Neural cell (in vitro differentiated cells): ENCODE results near the gene FAM204A. TPM values are rescaled to one million over a fixed set of nuclear protein-coding genes. Genes with fewer than 3 reads are reported as not detected.

ENCODE experiments used
- H2AFZ ChIP-seq: fragments of 200-600, 300-800 bp; sonication (generic), shearing (Covaris generic); 2 replicates; pipeline ENCODE4 v1.6.0; 2014; ENCODE audit warnings: low read depth, mild to moderate bottlenecking, antibody characterized with exemption, low read length, moderate library complexity
- H3F3A ChIP-seq: fragments of 200-600 bp; shearing (Covaris generic); 2 replicates; pipeline ENCODE4 v1.6.1; 2016; ENCODE audit warnings: mild to moderate bottlenecking, moderate library complexity, mixed read lengths, antibody characterized with exemption, low read length; ENCODE audit not compliant: insufficient read depth, poor library complexity, severe bottlenecking
- H3K27ac ChIP-seq: fragments of 200-600, 300-800 bp; sonication (generic), shearing (Covaris generic); 2 replicates; pipeline ENCODE4 v1.5.1; 2014; ENCODE audit warnings: mild to moderate bottlenecking, low read length, moderate library complexity
- H3K27me3 ChIP-seq: fragments of 300-800, 200-600 bp; sonication (generic), shearing (Covaris generic); 2 replicates; pipeline ENCODE4 v1.6.0; 2014; ENCODE audit warnings: mild to moderate bottlenecking, low read depth, low read length, moderate library complexity; ENCODE audit not compliant: insufficient read depth
- H3K36me3 ChIP-seq: fragments of 300-800, 200-600 bp; sonication (generic), shearing (Covaris generic); 2 replicates; pipeline ENCODE4 v1.5.1; 2014; ENCODE audit warnings: mild to moderate bottlenecking, antibody characterized with exemption, low read length, moderate library complexity; ENCODE audit not compliant: insufficient read depth
- H3K4me2 ChIP-seq: fragments of 300-800, 200-600 bp; sonication (generic), shearing (Covaris generic); 2 replicates; pipeline ENCODE4 v1.6.0; 2014; ENCODE audit warnings: mild to moderate bottlenecking, low read length
- H3K4me3 ChIP-seq: fragments of 300-800, 200-600 bp; sonication (generic), shearing (Covaris generic); 2 replicates; pipeline ENCODE4 v1.5.1; 2014; ENCODE audit warnings: mild to moderate bottlenecking, low read length, moderate library complexity
- H3K79me2 ChIP-seq: fragments of 200-600 bp; shearing (Covaris generic); replicated peaks from 2 replicates; pipeline ENCODE4 v1.6.0; 2014; ENCODE audit warnings: mild to moderate bottlenecking, low read length, moderate library complexity; ENCODE audit not compliant: insufficient read depth
- H3K9ac ChIP-seq: fragments of 300-800, 200-600 bp; sonication (generic), shearing (Covaris generic); 2 replicates; pipeline ENCODE4 v1.6.1; 2016; ENCODE audit warnings: mild to moderate bottlenecking, low read length, mixed read lengths
- H3K9me2 ChIP-seq: fragments of 200-600 bp; shearing (Covaris generic); 2 replicates; pipeline ENCODE4 v1.6.1; 2016; ENCODE audit warnings: mild to moderate bottlenecking, low read length, mixed read lengths; ENCODE audit not compliant: insufficient read depth
- H3K9me3 ChIP-seq: fragments of 200-600, 300-800 bp; sonication (generic), shearing (Covaris generic); 2 replicates; pipeline ENCODE4 v1.6.1; 2016; ENCODE audit warnings: mild to moderate bottlenecking, mixed run types, low read length, moderate library complexity, mixed read lengths
- H4K20me1 ChIP-seq: fragments of 200-600 bp; shearing (Covaris generic); 2 replicates; pipeline ENCODE4 v1.6.1; 2016; ENCODE audit warnings: mild to moderate bottlenecking, mixed run types; ENCODE audit not compliant: insufficient read depth
- EP300 ChIP-seq: fragments of 450-650 bp; conservative IDR thresholded peaks from 2 replicates; pipeline ENCODE4 v1.6.1; 2014; ENCODE audit warnings: antibody characterized with exemption, mild to moderate bottlenecking, moderate library complexity; ENCODE audit not compliant: poor library complexity, severe bottlenecking
- EZH2 ChIP-seq: fragments of 200-600, 300-800 bp; shearing (Covaris generic), sonication (generic); IDR thresholded peaks from 2 replicates; pipeline ENCODE4 v1.6.1; 2014; ENCODE audit warnings: antibody characterized with exemption, low read length, borderline replicate concordance, mild to moderate bottlenecking; ENCODE audit not compliant: insufficient read depth, poor library complexity, severe bottlenecking
- MXI1 ChIP-seq: fragments of 450-650 bp; conservative IDR thresholded peaks from 2 replicates; pipeline ENCODE4 v1.6.1; 2014; ENCODE audit warnings: antibody characterized with exemption, mild to moderate bottlenecking; ENCODE audit not compliant: poor library complexity, severe bottlenecking
- POLR2AphosphoS5 ChIP-seq: IDR thresholded peaks from 2 replicates; pipeline ENCODE4 v1.6.1; 2012
- RAD21 ChIP-seq: fragments of 450-650 bp; conservative IDR thresholded peaks from 2 replicates; pipeline ENCODE4 v1.6.1; 2014; ENCODE audit warnings: antibody characterized with exemption, mild to moderate bottlenecking, moderate library complexity
- REST ChIP-seq: IDR thresholded peaks from 2 replicates; pipeline ENCODE4 v1.6.1; 2012; ENCODE audit warnings: borderline replicate concordance
- SMC3 ChIP-seq: fragments of 450-650 bp; conservative IDR thresholded peaks from 2 replicates; pipeline ENCODE4 v1.6.1; 2014; ENCODE audit warnings: antibody characterized with exemption, mild to moderate bottlenecking, moderate library complexity; ENCODE audit not compliant: poor library complexity
- TAF1 ChIP-seq: IDR thresholded peaks from 2 replicates; pipeline ENCODE4 v1.6.1; 2012; ENCODE audit warnings: low read depth
- polyA plus RNA-seq: library from polyadenylated mRNA; depleted of rRNA; stranded (reverse); fragments of >200 nt; gene quantifications from 2 replicates; pipeline ENCODE4 v1.2.3, GENCODE V29; 2014
- TF ChIP-seq, protein P1 (sequence below): fragments of 450-650 bp; IDR thresholded peaks from 2 replicates; pipeline ENCODE4 v1.5.1; 2014; ENCODE audit warnings: antibody characterized with exemption, mild to moderate bottlenecking, moderate library complexity; ENCODE audit not compliant: poor library complexity, severe bottlenecking

Gene FAM204A
- polyA plus RNA-seq, 1 donor from 2014 or later: 202 TPM

DNA sequence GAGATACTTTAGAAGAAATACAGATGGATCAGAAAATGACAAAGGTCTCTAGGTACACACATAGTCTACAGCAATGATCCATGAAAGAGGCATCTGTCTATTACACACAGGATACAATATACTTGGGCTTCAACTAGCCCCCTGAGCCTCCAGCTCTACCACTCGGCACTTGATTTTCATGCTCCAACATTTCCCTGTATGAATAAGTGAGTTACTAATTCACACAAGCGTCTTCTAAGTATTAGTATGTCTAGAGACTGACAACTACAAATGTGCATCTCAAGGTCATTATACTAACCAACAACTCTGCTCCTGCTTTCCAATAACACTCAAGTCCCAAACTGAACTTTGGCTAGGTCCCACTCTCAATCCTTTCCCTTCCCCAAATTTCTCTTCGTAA lies 8.3 kb downstream of the FAM204A start:
- TF ChIP-seq, protein P1, sequence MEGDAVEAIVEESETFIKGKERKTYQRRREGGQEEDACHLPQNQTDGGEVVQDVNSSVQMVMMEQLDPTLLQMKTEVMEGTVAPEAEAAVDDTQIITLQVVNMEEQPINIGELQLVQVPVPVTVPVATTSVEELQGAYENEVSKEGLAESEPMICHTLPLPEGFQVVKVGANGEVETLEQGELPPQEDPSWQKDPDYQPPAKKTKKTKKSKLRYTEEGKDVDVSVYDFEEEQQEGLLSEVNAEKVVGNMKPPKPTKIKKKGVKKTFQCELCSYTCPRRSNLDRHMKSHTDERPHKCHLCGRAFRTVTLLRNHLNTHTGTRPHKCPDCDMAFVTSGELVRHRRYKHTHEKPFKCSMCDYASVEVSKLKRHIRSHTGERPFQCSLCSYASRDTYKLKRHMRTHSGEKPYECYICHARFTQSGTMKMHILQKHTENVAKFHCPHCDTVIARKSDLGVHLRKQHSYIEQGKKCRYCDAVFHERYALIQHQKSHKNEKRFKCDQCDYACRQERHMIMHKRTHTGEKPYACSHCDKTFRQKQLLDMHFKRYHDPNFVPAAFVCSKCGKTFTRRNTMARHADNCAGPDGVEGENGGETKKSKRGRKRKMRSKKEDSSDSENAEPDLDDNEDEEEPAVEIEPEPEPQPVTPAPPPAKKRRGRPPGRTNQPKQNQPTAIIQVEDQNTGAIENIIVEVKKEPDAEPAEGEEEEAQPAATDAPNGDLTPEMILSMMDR: no peak
- no peak for TF ChIP-seq MXI1
- no peak for TF ChIP-seq RAD21
- TF ChIP-seq SMC3: no peak
- no peak for TF ChIP-seq REST
- Histone ChIP-seq H3K9ac (no peak overlapping the region), H3F3A (peaks cover 3% of the 10 kb centered on the region), H3K9me2 (no peaks in the 10 kb centered on the region), H3K4me2 (no peak overlapping the region), H2AFZ (no peak overlapping the region), H3K27ac (no peak overlapping the region), H3K79me2 (peaks cover 21% of the 10 kb centered on the region), H4K20me1 (no peaks in the 10 kb centered on the region), H3K36me3 (peaks cover 12% of the 10 kb centered on the region), H3K9me3 (no peaks in the 10 kb centered on the region), H3K27me3 (no peaks in the 10 kb centered on the region), H3K4me3 (no peak overlapping the region)

- H3F3A ChIP-seq: peaks cover 3% of the 10 kb centered on the region
- H3K36me3 ChIP-seq: peaks cover 12% of the 10 kb centered on the region
- H3K9me2 ChIP-seq: no peaks in the 10 kb centered on the region
- no peak overlapping the region for H2AFZ ChIP-seq
- no peaks in the 10 kb centered on the region for H3K27me3 ChIP-seq
- H3K4me2 ChIP-seq: no peak overlapping the region
- TF ChIP-seq SMC3 (no peak), MXI1 (no peak), POLR2AphosphoS5 (no peak), EP300 (no peak), REST (no peak), EZH2 (no peak), TAF1 (no peak), RAD21 (no peak)
- TF ChIP-seq, protein P1: no peak
- no peaks in the 10 kb centered on the region for H4K20me1 ChIP-seq
- no peak overlapping the region for H3K9ac ChIP-seq
- H3K9me3 ChIP-seq: no peaks in the 10 kb centered on the region
- H3K27ac ChIP-seq: no peak overlapping the region
- H3K4me3 ChIP-seq: no peak overlapping the region
- peaks cover 14% of the 10 kb centered on the region for H3K79me2 ChIP-seq
Measured at GRCh38 chr10:118332948-118333710, 9.0 kb downstream of the FAM204A start.
